ENCODE results near the gene NDOR1. TPM values are rescaled to one million over a fixed set of nuclear protein-coding genes. Genes with fewer than 3 reads are reported as not detected.

The NDOR1 gene
- total RNA-seq, 4 donors from 2014 or later, result 5.3 to 11.2 (median 7.7) TPM

DNA sequence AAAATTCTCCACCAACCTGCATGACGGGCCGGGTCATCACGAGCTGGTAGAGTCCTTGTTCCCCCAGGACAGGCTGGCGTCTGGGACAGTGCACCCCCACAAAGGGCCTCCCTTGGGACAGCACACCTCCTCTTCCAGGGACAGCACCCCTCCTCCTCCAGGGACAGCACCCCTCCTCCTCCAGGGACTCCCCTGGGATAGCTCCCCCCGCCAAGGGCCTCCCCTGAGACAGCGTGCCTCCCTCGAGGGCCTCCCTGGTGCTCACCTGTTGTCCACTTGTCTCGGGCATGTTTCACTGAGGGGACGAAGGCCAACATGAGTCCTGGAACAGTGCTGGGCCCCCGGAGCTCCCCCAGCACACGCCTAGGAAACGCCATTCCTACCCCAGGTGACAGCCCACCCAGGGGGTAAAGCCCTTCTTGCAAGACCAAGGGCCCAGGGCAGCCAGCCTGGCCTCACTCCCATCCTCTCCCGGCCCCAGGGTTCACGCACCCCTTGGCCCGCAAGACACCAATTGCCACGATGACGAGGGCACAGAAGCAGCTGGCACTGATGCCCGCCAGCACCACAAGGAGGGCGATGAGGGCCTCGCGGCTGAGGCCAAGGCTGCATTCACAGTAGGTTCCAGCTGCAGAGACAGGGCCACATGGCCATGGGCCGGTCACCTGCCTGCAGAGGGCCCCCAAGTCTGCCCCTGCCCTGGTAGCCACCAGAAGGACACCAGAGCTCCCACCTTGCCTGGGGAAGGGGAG is 34.2 kb upstream of the NDOR1 start:
- intact Hi-C loops (cut with DNase I), result no loop called here
- peak overlapping the region in 1 of 4 donors; percentile 28 for H3K27ac ChIP-seq
- peaks cover 23 to 93% (median 27%) of the 10 kb centered on the region in 4 donors for H3K27me3 ChIP-seq
- WGBS, 2 donors, result 80% methylated on average over 3 of the region's 22 CpGs; no CpG with 5 or more reads in 1 of the 2 donors
- no peak for DNase-seq
- TF ChIP-seq, protein P1, sequence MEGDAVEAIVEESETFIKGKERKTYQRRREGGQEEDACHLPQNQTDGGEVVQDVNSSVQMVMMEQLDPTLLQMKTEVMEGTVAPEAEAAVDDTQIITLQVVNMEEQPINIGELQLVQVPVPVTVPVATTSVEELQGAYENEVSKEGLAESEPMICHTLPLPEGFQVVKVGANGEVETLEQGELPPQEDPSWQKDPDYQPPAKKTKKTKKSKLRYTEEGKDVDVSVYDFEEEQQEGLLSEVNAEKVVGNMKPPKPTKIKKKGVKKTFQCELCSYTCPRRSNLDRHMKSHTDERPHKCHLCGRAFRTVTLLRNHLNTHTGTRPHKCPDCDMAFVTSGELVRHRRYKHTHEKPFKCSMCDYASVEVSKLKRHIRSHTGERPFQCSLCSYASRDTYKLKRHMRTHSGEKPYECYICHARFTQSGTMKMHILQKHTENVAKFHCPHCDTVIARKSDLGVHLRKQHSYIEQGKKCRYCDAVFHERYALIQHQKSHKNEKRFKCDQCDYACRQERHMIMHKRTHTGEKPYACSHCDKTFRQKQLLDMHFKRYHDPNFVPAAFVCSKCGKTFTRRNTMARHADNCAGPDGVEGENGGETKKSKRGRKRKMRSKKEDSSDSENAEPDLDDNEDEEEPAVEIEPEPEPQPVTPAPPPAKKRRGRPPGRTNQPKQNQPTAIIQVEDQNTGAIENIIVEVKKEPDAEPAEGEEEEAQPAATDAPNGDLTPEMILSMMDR (IDR thresholded peaks at IDR 0.05), result no peak
- no peak for TF ChIP-seq POLR2A (IDR thresholded peaks at IDR 0.05)
- peaks cover 13 to 82% (median 29%) of the 10 kb centered on the region in 3 donors for H3K4me1 ChIP-seq
- no peak overlapping the region for H3K4me3 ChIP-seq
- no peaks in the 10 kb centered on the region for H3K9me3 ChIP-seq
- H3K36me3 ChIP-seq, result no peaks in the 10 kb centered on the region

GRCh38 chr9:137172901-137173795 is 32.4 kb upstream of the NDOR1 start:
- TF ChIP-seq, protein P1 (IDR thresholded peaks at IDR 0.05), result no peak
- TF ChIP-seq POLR2A (IDR thresholded peaks at IDR 0.05), result no peak
- Histone ChIP-seq H3K4me3 (no peak overlapping the region), H3K4me1 (peaks cover 7 to 77% (median 21%) of the 10 kb centered on the region in 3 donors), H3K36me3 (peaks cover 0 to 16% (median 3%) of the 10 kb centered on the region in 3 donors), H3K27ac (peak overlapping the region in 1 of 4 donors; percentile 42), H3K27me3 (peaks cover 9 to 74% (median 12%) of the 10 kb centered on the region in 4 donors), H3K9me3 (no peaks in the 10 kb centered on the region)
- intact Hi-C loops (cut with DNase I), result no loop called here
- DNase-seq, result no peak
- 8 to 47% methylated on average over 2 to 12 of the region's 21 CpGs for WGBS, 2 donors

- Histone ChIP-seq H3K36me3 (peaks cover 0 to 25% (median 9%) of the 10 kb centered on the region in 3 donors), H3K27ac (no peak overlapping the region), H3K9me3 (no peaks in the 10 kb centered on the region), H3K4me1 (peaks cover 2 to 68% (median 12%) of the 10 kb centered on the region in 3 donors), H3K4me3 (no peak overlapping the region), H3K27me3 (peaks cover 4 to 66% (median 9%) of the 10 kb centered on the region in 4 donors)
- TF ChIP-seq POLR2A (IDR thresholded peaks at IDR 0.05), result no peak
- TF ChIP-seq, protein P1 (IDR thresholded peaks at IDR 0.05), result no peak
- 63 to 81% methylated on average over 13 to 20 of the region's 45 CpGs for WGBS, 2 donors
- intact Hi-C loops (cut with DNase I), result no loop called here
- DNase-seq, result no peak
Observed at GRCh38 chr9:137173796-137174664, 31.5 kb upstream of the NDOR1 start.

DNA sequence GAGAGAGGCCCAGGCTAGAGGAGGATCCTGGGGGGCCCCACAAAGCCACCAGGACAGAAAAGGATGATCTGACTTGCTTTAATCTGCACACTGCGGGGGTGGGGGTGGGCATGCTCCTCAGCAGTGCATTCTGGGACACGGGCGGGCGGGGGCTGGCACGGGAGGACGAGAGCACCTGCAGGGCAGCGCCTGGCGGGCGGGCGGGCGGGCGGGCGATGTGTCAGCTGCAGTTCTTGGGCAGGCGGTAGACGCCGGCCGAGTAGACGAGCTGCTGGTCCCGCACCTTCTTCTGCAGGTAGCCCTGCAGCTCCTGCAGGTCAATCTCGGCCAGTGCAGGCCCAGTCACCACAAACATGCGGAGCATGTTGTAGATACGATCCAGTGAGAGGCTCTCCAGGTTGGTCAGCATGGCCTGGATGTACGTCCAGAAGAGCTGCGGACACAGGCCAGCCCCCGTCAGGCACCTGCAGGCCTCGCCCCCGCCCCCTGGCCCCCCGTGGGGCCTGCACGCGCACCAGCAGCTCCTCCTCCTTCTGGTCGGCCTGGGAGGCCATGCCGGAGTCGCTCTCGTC is 30.7 kb upstream of the NDOR1 start:
- Histone ChIP-seq H3K4me1 (peaks cover 2 to 60% (median 5%) of the 10 kb centered on the region in 3 donors), H3K27me3 (peaks cover 3 to 58% (median 7%) of the 10 kb centered on the region in 4 donors), H3K27ac (no peak overlapping the region), H3K9me3 (no peaks in the 10 kb centered on the region), H3K36me3 (peaks cover 6 to 32% (median 15%) of the 10 kb centered on the region in 3 donors), H3K4me3 (no peak overlapping the region)
- TF ChIP-seq, protein P1 (IDR thresholded peaks at IDR 0.05), result peak in 1 of 6 experiments; percentile 9
- TF ChIP-seq POLR2A (IDR thresholded peaks at IDR 0.05), result no peak
- 83% methylated on average over 2 of the region's 34 CpGs; no CpG with 5 or more reads in 1 of the 2 donors for WGBS, 2 donors
- DNase-seq, result no peak
- intact Hi-C loops (cut with DNase I), result no loop called here
